Stimulated activated naive CD8-positive, alpha-beta T cell treated with anti-CD3 and anti-CD28 coated beads, Interleukin-15, Interleukin-2, amounts not matched to agents 100 U/mL and 50 U/mL, for 24 hours (primary cell): Measurements from ENCODE around the gene RNF5.
A peak's percentile ranks its signal among the peaks of the same experiment; 100 is the strongest.
"Not testable (repeated sequence)": the region's sequence is repeated elsewhere in the genome, so short reads cannot be mapped to it uniquely, and the experiment has no call there.

Source experiments
- ATAC-seq: fragments of 150-1000 bp; cut with Tn5 transposase; one replicate; pipeline ENCODE4 v1.10.0; 2021
- DNase-seq: peaks from one replicate; pipeline ENCODE4 v3.0.0; 2021

The RNF5 gene

DNA sequence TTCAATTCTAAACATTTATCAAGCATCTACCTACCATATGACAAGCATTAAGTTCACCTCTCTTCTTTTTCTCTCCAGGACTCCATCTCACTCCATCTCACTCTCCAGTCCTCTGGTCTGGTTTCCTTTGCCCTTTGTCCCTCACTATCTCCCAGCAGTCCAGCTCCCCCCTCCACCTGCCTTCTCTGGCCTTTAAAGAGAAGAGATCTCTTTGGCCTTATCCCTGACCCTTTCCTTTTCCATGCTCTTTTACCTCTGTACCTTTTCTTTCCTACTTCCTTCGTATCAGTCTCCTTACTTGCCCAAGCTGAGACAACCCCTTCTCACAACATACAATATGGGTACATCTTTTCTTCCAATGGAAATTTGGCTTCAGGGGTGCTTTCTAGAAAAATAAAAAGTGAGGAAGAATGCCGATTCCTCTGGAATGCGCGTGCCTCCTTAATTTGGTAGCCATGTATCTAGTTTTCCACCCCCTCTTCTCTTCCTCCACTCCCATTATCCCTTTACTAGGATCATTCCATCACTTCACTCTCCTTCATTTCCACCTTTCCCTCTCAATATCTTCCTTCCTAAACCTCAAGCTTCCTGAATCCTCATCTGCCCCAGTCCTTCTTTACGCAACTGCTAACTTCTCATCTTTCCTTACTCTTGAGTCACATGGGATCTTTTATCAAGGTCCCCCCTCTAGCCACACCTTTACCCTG is 1.6 kb upstream of the RNF5 start:
- ATAC-seq (no peak), DNase-seq (no peak)

DNA sequence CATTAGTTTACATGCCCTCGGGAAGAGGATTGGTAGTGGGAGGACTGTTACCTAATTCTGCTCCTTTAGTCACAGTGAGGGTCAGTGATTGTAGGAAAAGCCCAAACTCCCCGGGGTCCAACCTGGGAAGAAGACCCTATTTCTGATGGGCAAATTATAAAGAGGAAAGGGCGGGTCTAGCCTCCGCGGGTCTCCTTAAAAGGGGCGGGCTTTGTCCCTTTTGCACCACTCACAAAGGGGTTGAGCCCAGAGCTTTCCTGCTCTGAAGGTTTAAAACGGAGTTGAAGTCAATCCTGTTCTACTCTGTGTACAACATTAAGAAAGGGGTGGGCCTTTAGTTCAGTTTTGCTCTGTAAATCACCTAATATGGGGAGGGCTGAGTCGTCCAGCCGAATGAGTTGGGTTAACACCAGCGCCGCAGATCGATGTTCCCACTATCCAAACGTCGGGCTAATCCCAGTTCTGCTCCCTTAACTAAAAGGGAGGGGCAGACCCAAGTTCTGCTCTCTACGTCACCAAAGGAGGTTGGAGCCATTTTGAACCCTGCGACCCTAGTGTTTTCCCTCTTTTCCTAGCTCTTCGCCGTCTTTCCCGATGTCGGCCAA is 920 bp upstream of the RNF5 start:
- no peak for ATAC-seq
- DNase-seq = peak; percentile 47

DNA sequence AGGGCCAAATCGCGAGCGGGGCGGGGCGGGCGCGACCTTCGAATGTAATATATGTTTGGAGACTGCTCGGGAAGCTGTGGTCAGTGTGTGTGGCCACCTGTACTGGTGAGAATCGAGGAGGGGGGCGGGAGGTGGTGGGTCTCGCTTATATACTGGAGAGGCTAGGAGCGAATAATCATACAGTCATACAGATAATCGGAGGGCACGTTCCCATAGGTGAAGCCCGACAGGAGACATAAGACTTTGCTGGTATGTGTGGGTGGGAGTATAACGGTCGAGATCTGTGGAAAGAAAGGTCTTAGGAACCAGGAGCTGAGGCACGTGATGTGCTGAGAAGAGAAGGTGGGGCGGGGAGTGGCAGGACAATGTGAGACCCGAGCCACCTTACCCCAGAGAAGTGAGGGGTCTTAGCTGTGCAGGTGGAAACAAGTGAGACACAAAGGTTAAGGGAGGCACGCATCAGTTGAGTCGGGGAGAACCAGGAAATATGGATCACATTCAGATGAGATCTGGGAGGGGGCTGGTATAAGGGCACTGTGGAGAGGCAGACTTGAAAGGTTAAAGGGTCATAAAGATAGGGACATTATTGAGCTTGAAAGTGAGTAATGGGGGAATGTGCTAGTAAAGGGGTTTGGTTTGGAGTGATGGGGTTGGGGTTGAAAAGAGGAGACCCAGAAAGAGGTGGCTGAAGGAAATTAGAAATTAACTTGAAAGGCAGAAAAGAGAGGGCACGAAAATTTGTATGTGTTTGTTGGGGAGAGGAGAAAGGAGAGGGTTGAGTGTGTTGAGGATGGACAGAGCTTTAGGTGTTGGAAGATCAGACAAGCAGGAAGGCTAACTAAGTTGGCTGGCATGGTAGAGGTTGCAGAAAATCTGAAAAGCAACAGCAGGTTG is 589 bp downstream of the RNF5 start:
- no peak for DNase-seq
- ATAC-seq = no peak

DNA sequence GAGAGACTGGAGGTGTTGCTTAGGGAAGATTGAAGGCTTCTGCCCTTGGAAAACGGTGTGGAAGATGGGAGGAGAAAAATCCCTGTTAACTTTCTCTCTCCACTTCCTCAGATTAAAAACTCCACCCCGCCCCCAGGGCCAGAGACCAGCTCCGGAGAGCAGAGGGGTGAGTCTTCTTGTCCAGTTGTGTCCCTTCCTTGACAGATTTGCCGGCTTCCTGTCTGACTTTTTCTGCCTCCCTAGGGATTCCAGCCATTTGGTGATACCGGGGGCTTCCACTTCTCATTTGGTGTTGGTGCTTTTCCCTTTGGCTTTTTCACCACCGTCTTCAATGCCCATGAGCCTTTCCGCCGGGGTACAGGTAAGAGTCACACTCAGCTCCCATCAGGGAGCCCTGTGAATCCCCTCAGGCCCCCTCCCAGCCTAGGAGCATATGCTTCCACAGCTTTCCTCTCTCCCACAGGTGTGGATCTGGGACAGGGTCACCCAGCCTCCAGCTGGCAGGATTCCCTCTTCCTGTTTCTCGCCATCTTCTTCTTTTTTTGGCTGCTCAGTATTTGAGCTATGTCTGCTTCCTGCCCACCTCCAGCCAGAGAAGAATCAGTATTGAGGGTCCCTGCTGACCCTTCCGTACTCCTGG is 1.7 kb downstream of the RNF5 start:
- no peak for DNase-seq
- no peak for ATAC-seq

DNA sequence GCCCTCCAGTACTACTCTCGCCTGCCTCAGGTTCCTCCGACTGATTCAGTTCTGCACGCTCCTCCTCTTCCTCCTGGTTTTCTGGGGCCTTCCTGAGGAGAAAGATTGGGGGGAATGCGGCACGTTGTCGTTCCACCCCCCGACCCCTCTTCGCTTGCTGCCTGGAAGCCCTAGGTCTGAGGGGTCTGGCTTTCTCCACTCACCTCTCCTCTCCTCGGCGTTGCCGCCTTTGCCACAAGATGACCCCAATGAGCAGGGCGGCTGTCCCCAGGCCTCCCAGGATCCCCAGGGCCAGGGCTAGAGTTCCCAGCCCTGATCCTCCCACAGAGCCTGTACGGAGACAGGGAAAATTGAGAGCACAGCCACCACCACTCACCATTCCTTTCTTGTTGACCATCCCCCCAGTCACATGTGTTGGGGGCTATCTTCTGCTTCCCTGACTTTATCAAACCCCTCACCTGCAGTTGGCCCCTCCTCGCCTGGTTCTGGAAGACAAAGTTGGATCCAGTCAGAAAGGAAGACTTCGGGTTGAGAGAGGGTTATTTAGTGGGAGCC is 3.0 kb downstream of the RNF5 start:
- ATAC-seq (no peak), DNase-seq (no peak)

DNA sequence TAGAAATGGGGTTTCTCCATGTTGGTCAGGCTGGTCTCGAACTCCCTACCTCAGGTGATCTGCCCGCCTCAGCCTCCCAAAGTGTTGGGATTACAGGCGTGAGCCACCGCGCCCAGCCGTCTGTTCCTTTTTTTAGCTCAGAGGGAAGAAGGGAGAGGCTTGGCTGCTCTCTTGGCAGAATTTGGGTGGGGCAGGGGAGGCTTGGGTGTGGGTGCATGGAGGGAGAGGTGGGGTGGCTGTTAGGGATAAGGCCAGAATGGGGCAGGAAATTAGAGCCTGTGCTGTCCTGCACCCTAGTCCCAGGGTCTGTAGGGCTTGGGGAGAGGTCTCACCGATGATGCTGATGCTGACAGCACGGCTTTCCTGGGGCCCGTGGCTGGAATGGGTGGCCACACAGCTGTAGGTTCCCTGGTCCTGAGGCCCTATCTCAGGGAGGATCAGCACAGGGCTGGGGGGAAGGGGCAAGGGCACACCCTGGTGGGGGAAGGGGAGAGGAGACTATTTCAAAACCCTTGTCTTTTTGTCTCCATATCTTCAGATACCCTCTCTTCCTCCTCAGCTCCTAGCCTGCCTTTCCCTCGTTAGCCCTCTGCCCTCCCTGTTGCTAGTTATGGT is 3.8 kb downstream of the RNF5 start:
- ATAC-seq = no peak
- DNase-seq = no peak

DNA sequence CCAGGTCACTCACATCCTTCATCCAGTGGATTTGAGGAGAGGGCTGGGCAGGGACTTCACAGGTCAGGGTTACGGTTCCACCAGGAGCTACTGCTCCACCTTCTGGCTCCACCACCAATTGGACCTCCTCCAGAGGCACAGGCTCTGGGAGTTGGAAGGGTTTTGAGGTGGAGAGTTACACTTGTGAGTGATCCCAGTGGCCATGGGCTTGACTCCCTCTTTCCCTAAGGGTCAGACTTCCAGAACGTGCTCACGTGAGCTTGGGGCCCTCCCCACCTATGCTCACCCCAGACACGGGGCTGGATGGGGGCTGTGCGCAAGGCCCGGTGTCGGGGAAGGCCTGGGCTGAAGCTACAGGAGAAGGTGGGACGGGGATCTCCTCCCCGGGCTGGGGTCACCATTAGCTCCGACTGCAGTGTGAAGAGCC is 4.4 kb downstream of the RNF5 start:
- DNase-seq = no peak
- no peak for ATAC-seq

DNA sequence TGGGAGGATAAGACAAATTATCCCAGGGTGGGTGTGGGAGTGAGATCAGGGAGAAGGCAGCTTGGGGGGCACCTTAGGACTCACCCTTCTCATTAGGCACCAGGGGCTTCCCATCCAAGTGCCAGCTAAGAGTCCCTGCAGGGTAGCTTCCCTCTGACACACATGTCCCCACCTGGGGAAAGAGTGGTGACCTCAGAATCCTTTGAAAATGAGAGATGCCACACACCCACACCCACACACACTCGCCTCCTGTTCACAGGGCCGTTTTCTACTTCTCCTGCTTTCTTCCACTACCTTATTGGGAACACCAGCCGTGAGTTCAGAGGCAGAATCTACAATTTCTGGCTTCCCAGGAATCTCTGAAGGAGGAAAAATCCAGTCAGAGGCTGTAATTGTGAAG is 4.8 kb downstream of the RNF5 start:
- DNase-seq (no peak), ATAC-seq (no peak)

DNA sequence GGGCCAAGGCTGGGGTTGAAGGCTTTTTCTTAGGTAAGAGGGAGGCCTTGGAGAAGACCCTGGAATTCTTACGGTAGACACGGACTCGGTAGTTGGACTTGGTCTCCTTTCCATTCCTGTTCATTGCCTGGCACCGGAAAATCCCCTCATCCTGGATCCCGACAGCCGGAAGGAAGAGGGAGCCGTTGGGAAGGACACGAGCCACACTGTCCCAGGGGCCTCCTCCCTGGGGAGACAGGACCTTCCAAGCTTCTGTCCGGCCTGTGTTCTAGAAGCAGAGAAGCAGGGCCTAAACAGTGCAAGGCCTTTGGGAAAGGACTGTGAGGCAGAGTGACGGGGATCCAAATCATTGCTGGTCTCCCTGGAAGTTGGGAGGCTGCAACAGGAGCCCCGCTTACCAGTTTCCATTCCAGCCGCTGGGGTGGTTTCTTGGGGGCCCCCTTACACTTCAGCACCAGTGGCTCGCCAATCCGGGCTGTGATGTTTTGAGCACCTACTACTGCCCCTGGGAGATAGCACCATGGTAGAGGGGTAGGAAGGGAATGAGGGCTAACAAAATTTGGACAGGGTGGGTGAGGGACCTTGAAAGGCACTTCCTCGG is 5.4 kb downstream of the RNF5 start:
- DNase-seq (no peak), ATAC-seq (no peak)

DNA sequence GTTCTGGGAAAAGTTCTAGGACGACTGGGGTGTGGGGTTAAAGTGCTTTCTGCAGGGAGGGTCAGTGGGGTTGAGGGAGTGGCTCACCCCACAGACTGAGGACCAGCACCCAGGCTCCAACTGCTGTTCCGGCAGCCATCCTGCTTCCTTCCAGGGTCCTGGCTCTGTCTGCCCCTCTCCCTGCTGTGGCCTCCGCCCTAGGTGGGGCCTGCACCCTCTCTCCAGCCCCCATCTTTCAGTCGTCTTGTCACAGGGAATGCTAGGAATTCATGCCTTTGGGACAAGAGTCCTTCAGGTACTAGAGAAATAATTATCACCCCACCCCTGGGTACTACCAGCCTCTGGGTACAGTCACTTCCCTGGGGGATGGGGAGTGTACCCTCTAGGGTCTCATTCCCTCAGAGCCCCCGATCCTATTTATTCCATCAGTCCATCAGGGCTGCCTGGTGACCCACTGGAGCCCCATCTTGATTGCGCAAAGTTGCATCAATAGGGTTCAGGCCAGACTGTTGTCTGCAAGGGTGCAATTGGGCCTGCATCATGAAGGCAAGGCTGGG is 6.0 kb downstream of the RNF5 start, which contains the start of gene AGER:
Gene AGER, minus strand, starts transcription at position 170 of the 557 bp plus-strand sequence. Its CDS starts 31 bp downstream, at position 139.
- DNase-seq = no peak
- ATAC-seq = no peak

DNA sequence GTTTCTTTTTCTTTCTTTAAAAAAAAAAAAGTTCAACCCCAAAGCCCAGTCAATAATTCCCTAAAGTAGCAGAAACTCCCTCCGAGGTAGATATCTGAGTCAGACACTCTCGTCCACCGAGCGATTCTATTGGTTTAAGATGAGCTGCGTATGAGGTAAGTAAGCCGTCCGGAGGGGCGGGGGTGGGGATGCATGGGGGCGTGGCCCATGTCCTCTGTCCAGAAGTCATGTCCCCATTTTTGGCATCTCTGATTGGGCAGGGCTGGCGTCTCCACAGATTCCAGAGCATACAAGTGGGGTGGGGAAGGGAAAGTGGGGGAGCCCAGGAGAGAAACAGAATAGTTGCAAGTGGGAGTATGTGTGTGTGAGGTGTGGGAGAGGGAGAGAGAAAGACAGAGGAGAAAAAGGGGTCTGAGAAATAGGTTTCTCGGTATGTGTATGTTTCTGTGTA is 7.5 kb downstream of the RNF5 start:
- DNase-seq (peak; percentile 64), ATAC-seq (peak; percentile 39)

DNA sequence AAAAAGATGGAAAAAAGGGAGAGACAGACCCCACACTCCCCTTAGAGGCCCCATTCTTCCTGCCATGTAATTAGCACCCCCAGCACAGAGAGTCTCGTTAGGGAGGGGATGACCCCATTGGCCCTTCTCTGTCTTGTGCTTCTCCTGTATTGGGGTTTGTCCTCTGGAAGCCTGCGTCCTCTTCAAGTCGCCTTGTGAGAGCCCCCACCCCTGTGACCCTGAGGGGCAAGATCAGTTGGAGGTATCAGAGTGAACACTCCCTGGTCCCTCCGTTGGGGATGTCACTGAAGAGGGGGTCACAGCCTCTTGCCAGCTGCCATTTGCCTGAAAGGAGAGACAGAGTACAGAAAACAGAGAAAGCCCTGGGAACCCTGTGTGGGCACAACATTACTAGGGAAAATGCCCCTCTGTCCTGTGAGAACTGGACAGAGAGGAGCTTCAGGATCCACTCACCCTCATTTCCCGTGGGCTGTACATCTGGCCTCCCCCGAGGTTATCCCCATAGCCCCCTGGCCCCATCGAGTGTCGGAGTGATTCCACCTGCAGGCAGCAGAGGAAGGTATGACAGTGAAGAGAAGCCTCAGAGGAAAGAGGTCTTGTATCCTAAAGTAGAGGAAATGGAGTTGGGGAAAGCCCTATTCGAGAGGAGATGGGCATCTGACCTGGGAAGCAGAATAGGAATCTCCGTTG is 8.1 kb downstream of the RNF5 start:
- DNase-seq, ATAC-seq: not testable (repeated sequence)

DNA sequence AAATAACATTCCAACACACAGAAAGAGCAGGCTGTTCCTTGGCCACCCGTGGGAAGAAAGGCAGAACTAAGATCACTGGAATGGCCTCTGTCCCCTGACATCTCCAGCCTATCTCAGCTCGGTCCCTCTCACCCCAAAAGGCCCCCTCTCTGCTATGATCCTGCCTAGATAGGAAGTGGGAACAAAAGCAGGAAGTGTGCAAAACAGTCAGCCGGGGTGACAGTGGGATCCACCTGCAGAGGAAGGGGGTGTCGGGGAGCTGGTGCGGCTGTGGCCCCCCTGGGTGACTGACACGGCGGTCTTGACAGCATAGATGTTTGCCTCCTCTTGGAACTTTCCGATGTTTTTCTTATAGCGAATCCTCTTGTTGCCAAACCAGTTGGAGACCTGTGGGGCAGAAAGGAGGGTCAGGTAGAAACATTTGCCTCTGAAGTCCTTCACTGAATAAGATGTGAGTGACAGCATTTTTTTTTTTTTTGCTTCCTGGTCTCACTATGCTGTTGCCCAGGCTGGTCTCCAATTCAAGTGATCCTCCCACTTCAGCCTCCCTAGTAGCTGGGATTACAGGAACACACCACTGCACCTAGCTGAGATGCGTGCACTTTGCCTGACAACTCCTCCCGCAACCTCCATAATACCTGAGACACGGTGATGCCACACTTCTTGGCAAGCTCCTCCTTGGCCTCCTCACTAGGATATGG is 9.0 kb downstream of the RNF5 start:
- ATAC-seq (no peak), DNase-seq (no peak)

DNA sequence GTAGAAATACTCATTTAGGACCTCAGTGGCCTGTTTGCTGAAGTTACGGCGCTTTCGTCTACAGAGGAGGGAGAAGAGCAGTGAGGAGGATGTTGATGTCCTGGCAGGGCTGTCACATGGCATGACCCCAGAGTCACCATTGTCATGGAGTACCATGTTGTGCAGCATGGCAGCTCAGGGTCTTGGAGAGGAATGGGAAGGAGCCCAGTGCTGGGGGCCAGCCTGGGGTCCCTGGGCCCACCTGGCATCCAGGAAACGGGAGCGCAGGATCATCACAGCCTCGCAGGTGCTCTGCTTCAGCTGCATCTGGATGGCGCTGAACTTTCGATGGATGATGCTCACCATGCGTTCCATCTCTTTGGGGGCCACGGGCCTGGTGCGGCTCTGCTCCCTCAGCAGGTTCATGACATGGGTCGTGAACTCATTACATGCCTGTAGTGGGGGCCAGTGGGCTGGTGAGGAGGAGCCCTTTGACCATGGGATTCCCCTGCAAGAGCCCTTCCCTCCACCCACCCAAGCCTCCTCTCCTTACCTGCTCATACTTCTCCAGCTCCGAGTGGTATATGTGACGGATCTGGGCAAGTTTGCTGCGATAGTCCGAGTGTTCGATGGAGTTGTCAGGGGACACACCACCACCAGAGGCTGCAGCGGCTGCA is 9.6 kb downstream of the RNF5 start:
- ATAC-seq, DNase-seq: not testable (repeated sequence)

DNA sequence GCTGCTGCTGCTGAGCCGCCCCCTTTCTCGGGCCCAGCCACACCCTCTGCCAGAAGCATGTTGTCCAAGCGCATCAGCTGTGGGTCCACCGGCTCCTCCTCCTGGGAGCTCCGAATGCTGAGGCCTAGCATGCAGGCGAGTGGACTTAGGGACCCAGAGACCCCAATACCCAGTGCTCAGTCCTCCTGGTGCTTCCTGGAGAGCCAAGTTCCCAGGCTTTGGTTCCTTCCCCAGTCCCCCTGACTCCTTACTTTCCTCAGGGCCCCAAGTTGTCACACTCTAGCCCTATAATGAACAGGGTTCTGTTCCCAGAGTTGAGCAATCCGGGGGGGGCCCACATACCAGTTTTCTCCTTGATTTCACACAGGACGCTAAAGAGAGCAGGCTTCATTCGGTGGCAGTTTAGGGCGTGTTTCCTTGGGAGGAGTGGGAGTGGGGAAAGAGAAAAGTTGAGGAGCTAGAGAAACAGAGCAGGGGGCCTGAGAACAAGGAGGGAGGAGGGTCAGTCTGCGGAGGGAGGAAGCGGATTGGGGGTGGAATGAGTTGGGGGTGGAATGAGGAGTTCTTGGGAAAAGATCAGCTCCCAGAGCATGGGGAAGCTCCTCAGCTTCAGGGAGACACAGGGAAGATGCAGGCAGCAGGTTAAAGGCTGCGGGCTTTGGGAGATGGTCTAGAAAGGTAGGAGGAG is 10.3 kb downstream of the RNF5 start:
- no peak for ATAC-seq
- no peak for DNase-seq

DNA sequence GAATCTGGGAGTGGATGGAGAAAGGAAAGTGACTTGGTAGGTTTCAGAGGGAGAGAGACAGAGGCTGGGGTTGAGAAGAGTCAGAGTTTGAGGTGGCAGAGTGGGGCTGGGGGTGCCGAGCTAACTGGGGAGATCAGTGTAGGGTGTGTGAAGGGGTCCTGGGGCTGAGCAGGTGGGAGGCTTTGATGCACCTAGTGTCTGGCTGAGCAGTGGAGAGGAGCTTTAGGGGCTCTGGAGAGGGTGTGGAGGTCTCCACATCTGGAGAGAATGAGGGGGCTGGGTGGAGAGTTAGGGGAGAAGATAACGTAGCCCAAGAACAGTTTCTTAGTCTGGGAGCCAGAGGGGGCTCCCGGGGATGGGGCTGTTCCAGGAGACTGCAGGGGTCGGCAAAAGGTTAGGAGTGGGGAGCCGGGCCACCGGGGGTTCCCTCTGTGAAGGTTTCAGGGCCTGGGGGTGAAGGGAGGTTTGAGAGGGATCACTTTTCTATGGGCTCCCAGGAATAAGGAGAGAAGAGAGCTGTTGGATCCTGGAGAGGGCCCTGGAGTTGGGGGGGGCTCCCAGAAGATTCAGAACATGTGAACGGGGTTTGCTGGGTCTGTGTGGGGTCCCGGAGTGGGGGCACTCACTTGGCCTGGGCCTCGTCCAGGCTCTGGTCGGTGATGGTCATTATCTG is 11.0 kb downstream of the RNF5 start:
- no peak for ATAC-seq
- no peak for DNase-seq

DNA sequence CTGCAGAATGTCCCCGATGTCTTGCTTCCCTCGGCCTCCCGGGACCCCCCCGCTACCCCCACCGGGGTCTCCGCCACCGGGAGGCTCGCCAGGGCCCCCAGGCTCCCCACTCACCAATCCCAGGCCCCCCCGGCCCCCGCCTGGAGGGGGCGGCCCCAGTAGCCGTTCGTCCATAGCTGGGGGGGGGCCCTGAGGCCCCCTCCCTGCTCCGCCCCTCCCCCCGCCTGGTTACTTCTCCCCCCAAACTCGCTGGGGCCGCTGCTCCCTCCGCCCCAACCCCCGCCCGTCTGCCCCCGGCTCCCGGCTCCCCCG is 11.5 kb downstream of the RNF5 start:
- ATAC-seq = no peak

More for the DNA sequence above, 11.5 kb downstream of the RNF5 start:
- DNase-seq = no peak
